HepG2 (cell line): Measurements from ENCODE around the gene CHST6. TPM values are rescaled to one million over a fixed set of nuclear protein-coding genes. Genes with fewer than 3 reads are reported as not detected.

Experiments
- CHD4 ChIP-seq: fragments of 200-600 bp; sonication (generic); IDR thresholded peaks from 2 replicates; pipeline ENCODE4 v1.7.0; 2017; ENCODE audit warnings: mild to moderate bottlenecking, low read length, borderline replicate concordance
- DZIP1 ChIP-seq: sonication (generic); formaldehyde crosslinking; IDR thresholded peaks from 2 replicates; pipeline ENCODE4 v1.5.0; 2020; ENCODE audit warnings: mild to moderate bottlenecking, missing genetic modification reagents
- FOXM1 ChIP-seq: sonication (generic); formaldehyde crosslinking; IDR thresholded peaks from 2 replicates; pipeline ENCODE4 v1.5.0; 2020; ENCODE audit warnings: missing genetic modification reagents
- IKZF4 ChIP-seq: sonication (generic); formaldehyde crosslinking; IDR thresholded peaks from 2 replicates; pipeline ENCODE4 v1.5.1; 2020; ENCODE audit warnings: borderline replicate concordance, mild to moderate bottlenecking, low read depth, missing genetic modification reagents; ENCODE audit errors: not compliant biosample characterization
- RFXAP ChIP-seq: sonication (generic); formaldehyde crosslinking; IDR thresholded peaks from 2 replicates; pipeline ENCODE4 v1.4.0; 2020; ENCODE audit warnings: missing genetic modification reagents, borderline replicate concordance
- SMYD3 ChIP-seq: sonication (generic); formaldehyde crosslinking; IDR thresholded peaks from 2 replicates; pipeline ENCODE4 v1.8.1; 2023; ENCODE audit warnings: mild to moderate bottlenecking, missing genetic modification reagents
- SRF ChIP-seq: IDR thresholded peaks from 2 replicates; pipeline ENCODE4 v1.6.1; 2011; ENCODE audit warnings: mild to moderate bottlenecking, low read depth, low read length, moderate library complexity
- ZC3H13 ChIP-seq: sonication (generic); formaldehyde crosslinking; IDR thresholded peaks from 2 replicates; pipeline ENCODE4 v1.8.1; 2023; ENCODE audit warnings: mild to moderate bottlenecking, missing genetic modification reagents, moderate library complexity
- ZFP41 ChIP-seq: sonication (generic); formaldehyde crosslinking; IDR thresholded peaks from 2 replicates; pipeline ENCODE4 v1.4.0; 2020; ENCODE audit warnings: mild to moderate bottlenecking, missing genetic modification reagents, borderline replicate concordance
- ZFP82 ChIP-seq: sonication (generic); formaldehyde crosslinking; IDR thresholded peaks from 2 replicates; pipeline ENCODE4 v1.5.1; 2020; ENCODE audit warnings: mild to moderate bottlenecking, missing genetic modification reagents, borderline replicate concordance
- ZNF275 ChIP-seq: sonication (generic); formaldehyde crosslinking; IDR thresholded peaks from 2 replicates; pipeline ENCODE4 v1.8.0; 2022; ENCODE audit warnings: missing genetic modification reagents, mild to moderate bottlenecking, inconsistent platforms, borderline replicate concordance
- ZNF468 ChIP-seq: sonication (generic); formaldehyde crosslinking; IDR thresholded peaks from 2 replicates; pipeline ENCODE4 v1.8.0; 2022; ENCODE audit warnings: mild to moderate bottlenecking, moderate library complexity, missing genetic modification reagents
- ZNF775 ChIP-seq: sonication (generic); formaldehyde crosslinking; IDR thresholded peaks from 2 replicates; pipeline ENCODE4 v1.4.0; 2020; ENCODE audit warnings: missing genetic modification reagents, mild to moderate bottlenecking, moderate library complexity, borderline replicate concordance
- ZNF850 ChIP-seq: sonication (generic); formaldehyde crosslinking; conservative IDR thresholded peaks from 2 replicates; pipeline ENCODE4 v1.9.0; 2021; ENCODE audit warnings: mild to moderate bottlenecking, missing genetic modification reagents
- ZSCAN9 ChIP-seq: IDR thresholded peaks from 2 replicates; pipeline ENCODE4 v1.6.1; 2016; ENCODE audit warnings: borderline replicate concordance
- polyA plus RNA-seq, 8 experiments: library from polyadenylated mRNA; depleted of rRNA in 3 of 8; stranded (reverse) in 7 of 8; unstranded in 1 of 8; fragments of >200 nt; fragmentation: Illumina TruSeq in 4 of 8; extraction: Trizol in 4 of 8; gene quantifications; 2 replicates each; pipeline versions ENCODE4 v1.2.1 to v1.2.3, GENCODE V29; 2011 to 2016; ENCODE audit warnings: low read depth in 4 of 8, missing spikeins in 1 of 8, mixed read lengths in 1 of 8; ENCODE audit not compliant: insufficient read depth in 1 of 8
- total RNA-seq, 5 experiments: library from RNA; depleted of rRNA; stranded (reverse); fragments of >200 nt; fragmentation: Illumina TruSeq; extraction: Trizol; gene quantifications; 2 replicates each; pipeline ENCODE4 v1.2.3, GENCODE V29; 2016; ENCODE audit warnings: low read depth in 1 of 5
- TF ChIP-seq, protein P1 (sequence below): sonication (generic); formaldehyde crosslinking; IDR thresholded peaks from 2 replicates; pipeline ENCODE4 v1.4.0; 2020; ENCODE audit warnings: missing genetic modification reagents
- TF ChIP-seq, protein P2 (sequence below): sonication (generic); formaldehyde crosslinking; IDR thresholded peaks from 2 replicates; pipeline ENCODE4 v1.5.1; 2020; ENCODE audit warnings: mild to moderate bottlenecking, missing genetic modification reagents, moderate library complexity

The CHST6 gene
- total and polyA plus RNA-seq, 2 of the 13 experiments (the other 11 are each of a cell fraction or from before 2014, with no cell fraction given): 0.18 to 0.91 TPM

DNA sequence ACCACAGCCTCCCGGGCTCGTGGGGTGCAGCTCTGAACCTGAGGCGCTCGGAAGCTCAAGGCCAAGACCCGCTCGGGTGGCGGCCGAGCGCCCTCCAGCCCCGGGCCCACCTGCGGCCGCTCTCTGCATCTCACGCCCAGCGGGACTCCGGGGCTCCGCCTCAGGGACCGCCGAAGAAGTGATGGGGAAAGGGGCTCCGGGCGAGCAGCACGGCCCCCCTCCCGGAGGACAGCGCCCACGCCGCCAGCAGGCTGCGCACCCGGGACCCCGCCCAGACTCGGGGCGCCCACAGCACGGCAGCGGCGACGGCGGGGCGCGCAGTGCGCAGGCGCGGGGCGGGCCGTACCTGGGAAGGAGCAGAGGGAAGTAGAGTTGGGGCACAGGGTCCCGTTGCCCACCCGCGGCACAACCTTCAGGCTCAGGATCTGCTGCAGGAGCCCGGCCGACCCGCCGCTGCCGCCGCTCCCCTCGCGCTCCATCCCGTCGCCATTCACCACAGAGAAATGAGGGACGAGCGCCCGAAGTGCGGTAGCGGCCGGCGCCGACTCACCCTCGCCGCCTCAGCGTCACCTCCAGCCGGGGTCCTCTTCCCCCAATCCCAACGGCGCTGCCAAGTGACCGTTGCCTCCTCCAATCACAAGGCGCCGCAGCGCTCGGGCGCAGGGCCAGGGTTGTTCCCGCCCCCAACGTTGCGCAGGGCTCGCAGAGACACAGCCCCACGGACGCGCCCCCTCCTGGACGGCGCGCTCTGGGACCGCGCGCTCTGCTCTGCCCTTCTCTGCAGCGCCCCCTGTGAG lies 30.9 kb downstream of the CHST6 start, which contains the start of gene TMEM170A (continued):
- TF ChIP-seq ZSCAN9 (peak; percentile 83; the same call in 1 of the 2 replicates), ZC3H13 (CRISPR knock-in tag) (peak; percentile 90), ZNF850 (no peak), SMYD3 (peak; percentile 84), ZNF468 (CRISPR knock-in tag) (peak; percentile 50), ZFP41 (CRISPR knock-in tag) (no peak; the same call in 1 of the 2 replicates), DZIP1 (CRISPR knock-in tag) (0 out of 2 replicates have a peak, but pooled peaks have one; percentile 70), FOXM1 (CRISPR knock-in tag) (no peak), CHD4 (no peak), ZFP82 (peak; percentile 64; the same call in 1 of the 2 replicates), ZNF775 (CRISPR knock-in tag) (no peak), IKZF4 (CRISPR knock-in tag) (peak; percentile 94), RFXAP (peak; percentile 81; the same call in 1 of the 2 replicates), SRF (0 out of 2 replicates have a peak, but pooled peaks have one; percentile 20), ZNF275 (CRISPR knock-in tag) (peak; percentile 89)
- TF ChIP-seq, protein P1, sequence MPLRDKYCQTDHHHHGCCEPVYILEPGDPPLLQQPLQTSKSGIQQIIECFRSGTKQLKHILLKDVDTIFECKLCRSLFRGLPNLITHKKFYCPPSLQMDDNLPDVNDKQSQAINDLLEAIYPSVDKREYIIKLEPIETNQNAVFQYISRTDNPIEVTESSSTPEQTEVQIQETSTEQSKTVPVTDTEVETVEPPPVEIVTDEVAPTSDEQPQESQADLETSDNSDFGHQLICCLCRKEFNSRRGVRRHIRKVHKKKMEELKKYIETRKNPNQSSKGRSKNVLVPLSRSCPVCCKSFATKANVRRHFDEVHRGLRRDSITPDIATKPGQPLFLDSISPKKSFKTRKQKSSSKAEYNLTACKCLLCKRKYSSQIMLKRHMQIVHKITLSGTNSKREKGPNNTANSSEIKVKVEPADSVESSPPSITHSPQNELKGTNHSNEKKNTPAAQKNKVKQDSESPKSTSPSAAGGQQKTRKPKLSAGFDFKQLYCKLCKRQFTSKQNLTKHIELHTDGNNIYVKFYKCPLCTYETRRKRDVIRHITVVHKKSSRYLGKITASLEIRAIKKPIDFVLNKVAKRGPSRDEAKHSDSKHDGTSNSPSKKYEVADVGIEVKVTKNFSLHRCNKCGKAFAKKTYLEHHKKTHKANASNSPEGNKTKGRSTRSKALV: peak; percentile 51; the same call in 1 of the 2 replicates
- TF ChIP-seq, protein P2, sequence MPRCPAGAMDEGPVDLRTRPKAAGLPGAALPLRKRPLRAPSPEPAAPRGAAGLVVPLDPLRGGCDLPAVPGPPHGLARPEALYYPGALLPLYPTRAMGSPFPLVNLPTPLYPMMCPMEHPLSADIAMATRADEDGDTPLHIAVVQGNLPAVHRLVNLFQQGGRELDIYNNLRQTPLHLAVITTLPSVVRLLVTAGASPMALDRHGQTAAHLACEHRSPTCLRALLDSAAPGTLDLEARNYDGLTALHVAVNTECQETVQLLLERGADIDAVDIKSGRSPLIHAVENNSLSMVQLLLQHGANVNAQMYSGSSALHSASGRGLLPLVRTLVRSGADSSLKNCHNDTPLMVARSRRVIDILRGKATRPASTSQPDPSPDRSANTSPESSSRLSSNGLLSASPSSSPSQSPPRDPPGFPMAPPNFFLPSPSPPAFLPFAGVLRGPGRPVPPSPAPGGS (CRISPR knock-in tag): peak; percentile 89
